Measurements from ENCODE around the gene LAMA2.

LAMA2 gene

GRCh38 chr6:129117355-129117754, 234.4 kb downstream of the LAMA2 start:
- Histone ChIP-seq H4K8ac (ENCODE audit: low read length) (no peak overlapping the region), H2AFZ (ENCODE audit: low read depth, low read length) (no peak overlapping the region), H4K91ac (ENCODE audit: low read length) (no peak overlapping the region), H2BK15ac (ENCODE audit: low read depth, poor library complexity, severe bottlenecking) (no peak overlapping the region), H3K18ac (ENCODE audit: low read depth in 1 of 2, low read length in 2 of 2) (no peak overlapping the region), H3K79me1 (replicated peaks; ENCODE audit: low read length, poor library complexity, severe bottlenecking) (no peaks in the 10 kb centered on the region), H3K4me1 (ENCODE audit: control insufficient read depth, insufficient read depth, low read depth, low read length) (no peaks in the 10 kb centered on the region), H3K9me3 (ENCODE audit: control insufficient read depth, low read length) (no peaks in the 10 kb centered on the region), H3K23ac (ENCODE audit: low read length in 2 of 2) (no peak overlapping the region), H3K36me3 (ENCODE audit: control insufficient read depth in 1 of 2, insufficient read depth in 2 of 2, low read depth in 1 of 2, low read length in 2 of 2) (no peaks in the 10 kb centered on the region), H2BK120ac (ENCODE audit: low read depth, low read length) (no peak overlapping the region), H3K4me3 (ENCODE audit: insufficient read depth in 1 of 2, low read depth in 1 of 2, low read length in 2 of 2) (no peak overlapping the region), H3K14ac (ENCODE audit: low read length in 2 of 2) (no peak overlapping the region), H2BK5ac (ENCODE audit: low read depth, low read length, poor library complexity, severe bottlenecking) (no peak overlapping the region), H3K4me2 (ENCODE audit: low read length, poor library complexity, severe bottlenecking) (no peak overlapping the region), H3K4ac (ENCODE audit: low read depth in 1 of 2, low read length in 2 of 2) (no peak overlapping the region), H2BK12ac (ENCODE audit: low read length in 2 of 2) (no peak overlapping the region), H2AK5ac (ENCODE audit: low read length, severe bottlenecking) (no peak overlapping the region), H3K27me3 (ENCODE audit: control insufficient read depth in 1 of 2, insufficient read depth in 1 of 2, low read length in 2 of 2) (no peaks in the 10 kb centered on the region), H3K9ac (ENCODE audit: low read length) (no peak overlapping the region), H3K27ac (ENCODE audit: low read length, poor library complexity, severe bottlenecking) (no peak overlapping the region)
- DNase-seq = no peak
- 85% methylated on average over 3 of the region's 5 CpGs for WGBS

GRCh38 chr6:129120856-129121638, 238.1 kb downstream of the LAMA2 start:
- Histone ChIP-seq H3K4ac (ENCODE audit: low read depth in 1 of 2, low read length in 2 of 2) (no peak overlapping the region), H3K36me3 (ENCODE audit: control insufficient read depth in 1 of 2, insufficient read depth in 2 of 2, low read depth in 1 of 2, low read length in 2 of 2) (no peaks in the 10 kb centered on the region), H3K27me3 (ENCODE audit: control insufficient read depth in 1 of 2, insufficient read depth in 1 of 2, low read length in 2 of 2) (no peaks in the 10 kb centered on the region), H3K4me1 (ENCODE audit: control insufficient read depth, insufficient read depth, low read depth, low read length) (no peaks in the 10 kb centered on the region), H4K8ac (ENCODE audit: low read length) (no peak overlapping the region), H2BK120ac (ENCODE audit: low read depth, low read length) (no peak overlapping the region), H2BK15ac (ENCODE audit: low read depth, poor library complexity, severe bottlenecking) (no peak overlapping the region), H3K4me2 (ENCODE audit: low read length, poor library complexity, severe bottlenecking) (no peak overlapping the region), H4K91ac (ENCODE audit: low read length) (no peak overlapping the region), H3K9me3 (ENCODE audit: control insufficient read depth, low read length) (no peaks in the 10 kb centered on the region), H3K18ac (ENCODE audit: low read depth in 1 of 2, low read length in 2 of 2) (no peak overlapping the region), H3K27ac (ENCODE audit: low read length, poor library complexity, severe bottlenecking) (no peak overlapping the region), H2AFZ (ENCODE audit: low read depth, low read length) (no peak overlapping the region), H2BK12ac (ENCODE audit: low read length in 2 of 2) (no peak overlapping the region), H3K9ac (ENCODE audit: low read length) (peak overlapping the region; percentile 14), H3K23ac (ENCODE audit: low read length in 2 of 2) (no peak overlapping the region), H2AK5ac (ENCODE audit: low read length, severe bottlenecking) (no peak overlapping the region), H2BK5ac (ENCODE audit: low read depth, low read length, poor library complexity, severe bottlenecking) (no peak overlapping the region), H3K14ac (ENCODE audit: low read length in 2 of 2) (no peak overlapping the region), H3K4me3 (ENCODE audit: insufficient read depth in 1 of 2, low read depth in 1 of 2, low read length in 2 of 2) (peak overlapping the region in 1 of 2 experiments; percentile 12), H3K79me1 (replicated peaks; ENCODE audit: low read length, poor library complexity, severe bottlenecking) (no peaks in the 10 kb centered on the region)
- no peak for DNase-seq
- WGBS = 82% methylated on average over 1 of the region's 3 CpGs

GRCh38 chr6:129124347-129124746, 241.4 kb downstream of the LAMA2 start:
- Histone ChIP-seq H2BK5ac (ENCODE audit: low read depth, low read length, poor library complexity, severe bottlenecking) (no peak overlapping the region), H2AFZ (ENCODE audit: low read depth, low read length) (no peak overlapping the region), H3K14ac (ENCODE audit: low read length in 2 of 2) (no peak overlapping the region), H3K9ac (ENCODE audit: low read length) (no peak overlapping the region), H3K4me2 (ENCODE audit: low read length, poor library complexity, severe bottlenecking) (no peak overlapping the region), H3K27me3 (ENCODE audit: control insufficient read depth in 1 of 2, insufficient read depth in 1 of 2, low read length in 2 of 2) (no peaks in the 10 kb centered on the region), H3K79me1 (replicated peaks; ENCODE audit: low read length, poor library complexity, severe bottlenecking) (no peaks in the 10 kb centered on the region), H3K36me3 (ENCODE audit: control insufficient read depth in 1 of 2, insufficient read depth in 2 of 2, low read depth in 1 of 2, low read length in 2 of 2) (no peaks in the 10 kb centered on the region), H2BK120ac (ENCODE audit: low read depth, low read length) (no peak overlapping the region), H3K4me3 (ENCODE audit: insufficient read depth in 1 of 2, low read depth in 1 of 2, low read length in 2 of 2) (no peak overlapping the region), H3K4me1 (ENCODE audit: control insufficient read depth, insufficient read depth, low read depth, low read length) (no peaks in the 10 kb centered on the region), H3K27ac (ENCODE audit: low read length, poor library complexity, severe bottlenecking) (no peak overlapping the region), H2BK15ac (ENCODE audit: low read depth, poor library complexity, severe bottlenecking) (no peak overlapping the region), H2AK5ac (ENCODE audit: low read length, severe bottlenecking) (no peak overlapping the region), H4K91ac (ENCODE audit: low read length) (no peak overlapping the region), H4K8ac (ENCODE audit: low read length) (no peak overlapping the region), H2BK12ac (ENCODE audit: low read length in 2 of 2) (no peak overlapping the region), H3K23ac (ENCODE audit: low read length in 2 of 2) (no peak overlapping the region), H3K18ac (ENCODE audit: low read depth in 1 of 2, low read length in 2 of 2) (no peak overlapping the region), H3K9me3 (ENCODE audit: control insufficient read depth, low read length) (no peaks in the 10 kb centered on the region), H3K4ac (ENCODE audit: low read depth in 1 of 2, low read length in 2 of 2) (no peak overlapping the region)
- WGBS = 100% methylated on average over 1 of the region's 1 CpG
- no peak for DNase-seq

DNA sequence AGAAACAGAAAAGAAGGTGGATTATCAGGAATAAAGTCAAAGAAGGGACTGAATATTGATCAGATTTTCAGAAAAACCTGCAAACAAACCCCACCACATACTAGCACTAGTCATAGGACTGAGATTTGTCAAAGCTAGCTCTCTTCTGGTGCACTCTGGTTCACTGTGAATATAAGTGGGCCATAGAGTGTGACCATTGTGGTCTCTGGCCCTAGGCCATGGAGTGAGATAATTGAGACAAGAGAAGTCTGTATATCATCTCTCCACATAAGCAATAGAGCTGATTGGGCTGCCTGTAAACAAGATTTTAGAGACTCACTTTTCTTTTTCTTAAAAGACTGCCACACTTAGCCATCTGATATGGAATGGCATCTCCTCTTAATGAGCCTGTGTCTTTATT, 247.2 kb downstream of the LAMA2 start:
- Histone ChIP-seq H3K4me3 (ENCODE audit: insufficient read depth in 1 of 2, low read depth in 1 of 2, low read length in 2 of 2) (no peak overlapping the region), H3K23ac (ENCODE audit: low read length in 2 of 2) (no peak overlapping the region), H3K27ac (ENCODE audit: low read length, poor library complexity, severe bottlenecking) (no peak overlapping the region), H2BK15ac (ENCODE audit: low read depth, poor library complexity, severe bottlenecking) (no peak overlapping the region), H3K18ac (ENCODE audit: low read depth in 1 of 2, low read length in 2 of 2) (no peak overlapping the region), H2BK12ac (ENCODE audit: low read length in 2 of 2) (no peak overlapping the region), H4K8ac (ENCODE audit: low read length) (no peak overlapping the region), H2AK5ac (ENCODE audit: low read length, severe bottlenecking) (no peak overlapping the region), H3K9ac (ENCODE audit: low read length) (no peak overlapping the region), H3K4me1 (ENCODE audit: control insufficient read depth, insufficient read depth, low read depth, low read length) (no peaks in the 10 kb centered on the region), H3K27me3 (ENCODE audit: control insufficient read depth in 1 of 2, insufficient read depth in 1 of 2, low read length in 2 of 2) (no peaks in the 10 kb centered on the region), H3K4ac (ENCODE audit: low read depth in 1 of 2, low read length in 2 of 2) (no peak overlapping the region), H3K14ac (ENCODE audit: low read length in 2 of 2) (no peak overlapping the region), H3K4me2 (ENCODE audit: low read length, poor library complexity, severe bottlenecking) (no peak overlapping the region), H3K79me1 (replicated peaks; ENCODE audit: low read length, poor library complexity, severe bottlenecking) (no peaks in the 10 kb centered on the region), H2BK5ac (ENCODE audit: low read depth, low read length, poor library complexity, severe bottlenecking) (no peak overlapping the region), H2BK120ac (ENCODE audit: low read depth, low read length) (no peak overlapping the region), H4K91ac (ENCODE audit: low read length) (no peak overlapping the region), H3K36me3 (ENCODE audit: control insufficient read depth in 1 of 2, insufficient read depth in 2 of 2, low read depth in 1 of 2, low read length in 2 of 2) (no peaks in the 10 kb centered on the region), H3K9me3 (ENCODE audit: control insufficient read depth, low read length) (no peaks in the 10 kb centered on the region), H2AFZ (ENCODE audit: low read depth, low read length) (no peak overlapping the region)
- peak; percentile 34 for DNase-seq

All from mesenchymal stem cell (in vitro differentiated cells and primary cell).